HG03432 (cell line): ENCODE measurements around the gene SLC35F4.

Experiments used
- ATAC-seq: cut with Tn5 transposase; IDR thresholded peaks from one replicate; pipeline ENCODE4 v1.9.1; 2021; ENCODE audit warnings: mild to moderate bottlenecking, moderate library complexity; ENCODE audit not compliant: unreplicated experiment

The SLC35F4 gene

GRCh38 chr14:57848786-57849185 lies 17.1 kb downstream of the SLC35F4 start:
- ATAC-seq, result no peak

GRCh38 chr14:57848353-57848752 lies 17.5 kb downstream of the SLC35F4 start:
- no peak for ATAC-seq

GRCh38 chr14:57847706-57848105 lies 18.2 kb downstream of the SLC35F4 start:
- no peak for ATAC-seq

GRCh38 chr14:57847096-57847495 lies 18.8 kb downstream of the SLC35F4 start:
- no peak for ATAC-seq

GRCh38 chr14:57846596-57846995 lies 19.3 kb downstream of the SLC35F4 start:
- ATAC-seq, result no peak

GRCh38 chr14:57845802-57846531 lies 19.9 kb downstream of the SLC35F4 start:
- ATAC-seq, result no peak

- ATAC-seq, result no peak
Measured at GRCh38 chr14:57845316-57845715, 20.6 kb downstream of the SLC35F4 start.

- no peak for ATAC-seq
Measured at GRCh38 chr14:57837267-57837666, 28.6 kb downstream of the SLC35F4 start.

GRCh38 chr14:57835766-57836165 lies 30.1 kb downstream of the SLC35F4 start:
- no peak for ATAC-seq

GRCh38 chr14:57834961-57835360 lies 30.9 kb downstream of the SLC35F4 start:
- no peak for ATAC-seq

- ATAC-seq, result no peak
Measured at GRCh38 chr14:57834001-57834598, 31.8 kb downstream of the SLC35F4 start.

GRCh38 chr14:57833323-57833722 lies 32.6 kb downstream of the SLC35F4 start:
- ATAC-seq, result no peak

- no peak for ATAC-seq
Measured at GRCh38 chr14:57831981-57832380, 33.9 kb downstream of the SLC35F4 start.

GRCh38 chr14:57828713-57829112 lies 37.2 kb downstream of the SLC35F4 start:
- no peak for ATAC-seq

- ATAC-seq, result no peak
Measured at GRCh38 chr14:57823015-57823660, 42.8 kb downstream of the SLC35F4 start.

- ATAC-seq, result no peak
Measured at GRCh38 chr14:57822081-57822480, 43.8 kb downstream of the SLC35F4 start.

GRCh38 chr14:57820581-57820980 lies 45.3 kb downstream of the SLC35F4 start:
- ATAC-seq, result no peak

- ATAC-seq, result no peak
Measured at GRCh38 chr14:57818511-57818910, 47.4 kb downstream of the SLC35F4 start.

GRCh38 chr14:57816568-57817284 lies 49.2 kb downstream of the SLC35F4 start:
- peak; percentile 85 for ATAC-seq

GRCh38 chr14:57814726-57815125 lies 51.2 kb downstream of the SLC35F4 start:
- ATAC-seq, result no peak

- no peak for ATAC-seq
Measured at GRCh38 chr14:57812741-57813140, 53.2 kb downstream of the SLC35F4 start.
